GDM1 (cell line): Measurements from ENCODE around the gene CTXN1.
"Not testable (repeated sequence)": the region's sequence is repeated elsewhere in the genome, so short reads cannot be mapped to it uniquely, and the experiment has no call there.

Source experiments
- DNase-seq: peaks from one replicate; lab custom pipeline; 2025; lab: John Stamatoyannopoulos, UW

CTXN1 gene

DNA sequence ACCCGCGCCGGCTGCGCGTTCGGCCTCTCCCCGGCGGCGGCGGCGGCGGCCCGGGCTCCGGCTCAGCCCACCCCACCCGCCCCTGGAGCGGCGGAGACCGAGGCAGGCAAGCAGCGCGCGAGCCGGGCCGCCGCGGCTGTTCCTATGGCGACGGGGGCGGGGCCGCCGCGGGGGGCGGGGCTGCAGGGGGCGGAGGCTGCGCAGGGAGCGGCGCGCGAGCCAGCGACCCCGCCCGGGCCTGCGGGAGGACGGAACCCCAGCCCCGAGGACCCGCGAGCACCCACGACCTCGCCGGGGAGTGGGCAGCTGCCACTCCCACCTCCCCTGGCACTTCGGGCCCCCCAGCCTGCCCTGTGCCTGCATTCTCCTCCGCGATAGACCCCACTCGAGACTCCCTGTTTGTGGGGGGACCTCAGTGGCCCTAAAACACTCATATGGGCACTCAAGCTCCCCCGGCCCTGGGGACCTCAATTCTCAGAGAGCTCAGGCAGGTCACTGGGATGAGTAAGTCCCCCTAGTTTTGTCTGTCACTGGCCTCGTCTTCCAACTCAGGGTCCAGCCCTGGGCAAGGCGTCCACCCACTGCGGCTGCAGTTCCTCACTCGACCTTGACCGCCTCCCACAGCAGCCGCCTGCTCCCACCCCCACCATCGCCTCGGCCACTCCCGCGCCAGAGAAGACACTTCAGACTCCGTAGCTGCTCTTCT, at the start of gene CTXN1:
Gene CTXN1, minus strand, starts transcription at position 115 of the 706 bp plus-strand sequence. CDS start 597 bp downstream, outside the sequence.
- peak; percentile 35 for DNase-seq

DNA sequence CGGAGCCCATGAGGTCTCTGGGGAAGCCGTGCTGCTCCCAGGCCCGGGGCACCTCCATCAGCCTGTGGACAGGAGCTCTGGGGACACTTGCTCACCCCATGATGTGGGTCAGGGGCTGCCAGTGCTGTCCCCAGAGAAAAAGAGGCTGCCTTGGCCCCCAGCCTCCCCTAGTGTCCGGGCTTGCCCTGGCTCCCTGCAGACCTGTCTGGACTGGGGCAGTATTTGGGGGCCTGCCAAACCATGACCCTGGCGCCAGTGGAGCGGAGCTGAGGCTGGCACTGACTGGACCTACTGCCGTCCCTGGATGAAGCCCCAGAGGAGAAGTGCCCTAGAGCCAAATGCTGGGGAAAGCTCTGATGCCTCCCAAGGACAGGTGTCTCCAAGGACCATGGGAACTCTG, 49.1 kb upstream of the CTXN1 start:
- DNase-seq = no peak

DNA sequence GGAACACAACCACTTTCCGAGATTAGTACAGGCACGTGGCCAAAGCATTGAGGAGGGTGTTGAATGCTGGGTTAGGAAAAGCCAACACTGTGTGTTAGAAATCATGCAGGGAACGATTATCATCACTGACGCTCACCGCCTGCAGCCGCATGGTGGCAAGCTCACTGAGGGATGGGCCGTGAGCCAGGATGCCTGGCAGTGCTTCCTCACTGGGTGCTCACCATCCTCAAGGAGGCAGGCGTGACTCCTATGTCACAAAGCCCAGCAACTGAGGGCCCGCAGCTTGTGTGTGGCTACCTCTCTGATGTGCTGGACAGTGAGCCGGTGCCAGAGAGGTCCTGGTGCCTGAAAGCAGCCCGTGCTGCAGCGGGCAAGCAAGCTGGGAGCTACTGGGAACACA, 47.9 kb upstream of the CTXN1 start:
- no peak for DNase-seq

DNA sequence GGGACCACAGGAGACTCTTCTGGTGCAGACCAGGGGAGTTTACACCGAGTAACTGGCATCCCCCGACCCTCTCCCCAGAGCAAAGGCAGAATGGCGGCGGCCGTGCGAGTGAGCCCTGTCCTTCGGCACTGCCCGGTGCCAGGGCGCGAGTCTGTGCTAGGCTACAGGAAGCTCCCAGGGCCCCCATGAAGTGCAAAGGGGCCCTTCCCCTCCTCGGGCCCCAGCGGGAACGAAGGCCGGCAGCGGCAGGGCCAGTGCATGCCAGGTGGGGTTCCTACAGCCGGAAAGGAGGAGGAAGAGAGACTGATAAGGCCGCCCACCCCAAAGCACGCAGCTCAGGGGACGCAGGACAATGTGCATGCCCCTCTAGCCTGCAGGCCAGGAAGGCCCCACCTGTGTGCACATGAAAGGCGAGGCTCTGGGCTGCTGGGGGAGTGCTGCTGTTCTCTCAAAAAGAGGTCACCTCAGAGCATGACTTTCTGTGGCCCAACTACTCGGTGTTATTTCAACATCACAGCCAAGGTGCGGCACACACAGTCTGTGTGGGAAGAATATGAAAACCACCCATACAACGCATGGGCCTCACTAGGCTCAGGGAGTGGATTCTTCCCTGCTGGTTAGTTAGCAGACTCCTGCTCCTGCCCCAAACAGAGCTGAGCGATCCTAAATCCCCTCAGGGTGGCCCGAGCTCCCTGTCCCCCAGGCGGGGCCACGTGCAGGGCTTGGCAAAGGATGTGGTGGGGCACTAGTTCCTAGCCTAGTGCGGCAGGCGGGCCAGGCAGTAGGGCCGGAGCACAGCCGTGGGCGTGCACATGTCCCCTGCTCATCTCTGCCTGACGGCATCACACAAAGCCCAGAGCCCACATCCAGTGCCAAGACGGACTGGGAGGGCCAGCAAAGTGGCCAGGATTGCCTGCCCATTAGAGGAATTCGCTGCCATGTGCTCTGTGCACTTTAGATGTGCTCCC, 45.9 kb upstream of the CTXN1 start:
- DNase-seq = peak; percentile 12

DNA sequence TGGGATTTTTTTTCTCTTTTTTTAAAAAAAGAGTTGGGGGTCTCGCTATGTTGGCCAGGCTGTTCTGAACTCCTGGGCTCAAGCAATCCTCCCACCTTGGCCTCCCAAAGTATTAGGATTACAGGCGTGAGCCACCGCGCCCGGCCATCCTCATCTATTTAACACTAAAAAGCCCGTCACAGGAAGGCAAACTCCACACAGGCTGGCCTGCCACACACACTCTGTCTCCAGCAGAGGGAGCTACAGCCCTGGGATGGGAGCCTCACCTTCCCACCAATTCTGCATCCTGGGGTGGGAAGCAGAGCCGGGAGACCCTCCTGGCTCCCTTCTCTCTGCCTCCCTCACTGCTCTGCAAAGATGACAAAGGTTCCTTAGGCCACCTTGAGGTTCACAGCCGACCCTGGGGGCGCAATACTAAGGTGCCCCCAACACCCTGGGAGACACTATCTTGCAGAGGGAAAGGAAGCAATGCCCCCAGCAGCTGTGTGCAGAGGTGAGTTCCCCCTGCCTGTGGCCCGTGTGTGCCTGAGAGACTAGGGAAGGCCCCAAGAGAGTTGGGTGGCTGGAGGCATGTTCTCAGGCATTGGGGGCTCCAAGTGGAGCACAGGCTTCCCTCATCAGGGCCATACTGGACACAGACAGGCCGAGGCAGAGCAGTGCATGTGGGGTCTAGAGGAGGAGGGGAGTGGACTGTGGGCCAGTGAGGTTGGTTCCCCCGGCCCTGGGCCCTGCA, 44.9 kb upstream of the CTXN1 start:
- DNase-seq = no peak

DNA sequence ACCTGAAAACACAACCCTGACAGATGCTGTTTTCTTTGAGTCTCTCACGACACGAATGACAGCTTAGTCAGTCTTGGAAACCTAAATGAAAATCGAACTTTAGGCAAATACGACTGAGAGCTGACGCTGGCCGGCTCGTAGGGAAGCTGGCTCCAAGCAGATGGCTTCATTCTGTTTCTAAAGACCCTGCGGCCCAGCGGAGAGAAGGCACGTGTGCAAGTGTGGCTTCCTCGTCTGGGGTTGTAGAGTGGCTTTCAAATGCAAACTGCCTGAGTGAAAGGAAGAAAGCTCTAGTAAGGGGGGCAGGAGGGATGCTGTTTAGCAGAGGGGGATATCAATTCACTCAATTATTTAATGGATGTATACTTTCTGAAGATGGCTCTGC, 43.6 kb upstream of the CTXN1 start:
- DNase-seq = no peak

DNA sequence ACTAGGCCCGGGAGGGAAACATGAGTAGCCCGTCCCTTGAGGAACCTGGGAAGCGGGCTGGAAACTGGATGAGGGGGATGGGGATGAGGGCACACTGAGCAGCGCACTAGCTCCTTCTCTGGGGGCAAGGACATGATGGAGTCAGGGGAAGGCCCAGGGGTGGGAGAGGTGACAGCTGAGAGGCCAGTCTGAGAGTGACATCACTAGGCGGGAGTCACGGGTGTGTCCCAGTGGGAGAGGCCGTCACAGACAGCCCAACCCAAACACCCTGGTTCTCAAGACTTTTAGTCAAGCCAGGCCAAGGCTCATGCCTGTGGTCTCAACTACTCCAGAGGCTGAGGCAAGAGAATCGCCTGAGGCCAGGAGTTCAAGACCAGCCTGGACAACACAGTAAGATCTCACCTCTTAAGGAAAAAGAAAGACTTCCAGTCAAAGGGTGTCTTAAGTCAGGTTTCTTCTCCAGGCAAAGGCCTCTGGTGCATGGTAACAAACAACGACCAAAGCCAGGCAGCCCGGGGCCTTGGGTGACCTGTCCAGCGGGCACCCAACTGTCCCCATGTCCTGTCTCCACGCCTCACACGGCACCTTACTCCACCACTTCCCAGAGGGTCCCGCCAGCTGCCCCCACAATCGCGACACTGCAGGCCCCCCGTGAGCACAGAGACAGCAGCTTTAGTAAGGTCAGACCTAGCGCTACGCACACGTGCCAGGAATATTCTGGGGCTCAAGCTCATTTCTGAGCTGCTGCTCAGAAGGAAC, 43.0 kb upstream of the CTXN1 start:
- DNase-seq = no peak

DNA sequence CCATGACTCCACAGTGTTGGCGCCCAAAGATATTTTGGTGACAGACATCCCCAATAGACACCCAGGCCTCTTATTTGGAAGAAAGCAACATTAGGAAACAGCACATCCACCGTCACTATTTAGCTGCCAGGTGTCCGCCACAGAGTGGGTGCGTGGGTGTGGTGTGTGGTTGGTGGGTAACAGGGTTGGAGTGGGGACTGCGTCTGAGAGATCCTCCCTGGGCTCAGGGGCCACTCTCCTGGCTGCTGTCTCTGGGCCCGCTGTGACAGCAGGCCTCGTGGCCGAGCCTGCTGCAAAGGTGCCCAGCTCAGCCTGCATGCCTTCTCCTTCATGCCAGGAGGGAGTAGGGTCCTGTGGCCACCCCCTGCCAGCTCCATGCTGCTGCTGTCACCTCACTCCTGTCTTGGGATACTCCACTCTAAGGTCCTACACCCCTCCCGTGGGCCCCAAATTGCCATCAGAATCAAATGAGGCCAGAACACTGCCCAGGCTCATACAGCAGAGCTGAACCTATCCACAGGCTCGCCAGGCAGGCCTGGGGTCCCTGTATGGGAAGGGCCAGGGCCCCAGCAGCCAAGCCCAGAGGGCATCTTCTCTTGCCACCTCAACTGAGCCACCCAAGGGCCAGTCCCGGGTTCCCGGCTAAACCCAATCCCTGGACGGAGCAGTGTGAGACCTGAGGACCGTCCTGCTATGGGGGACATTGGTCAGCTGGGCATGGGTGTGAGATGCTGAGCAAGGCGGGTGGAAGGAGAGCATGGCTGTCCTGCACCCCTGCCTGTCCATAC, 42.3 kb upstream of the CTXN1 start:
- no peak for DNase-seq

DNA sequence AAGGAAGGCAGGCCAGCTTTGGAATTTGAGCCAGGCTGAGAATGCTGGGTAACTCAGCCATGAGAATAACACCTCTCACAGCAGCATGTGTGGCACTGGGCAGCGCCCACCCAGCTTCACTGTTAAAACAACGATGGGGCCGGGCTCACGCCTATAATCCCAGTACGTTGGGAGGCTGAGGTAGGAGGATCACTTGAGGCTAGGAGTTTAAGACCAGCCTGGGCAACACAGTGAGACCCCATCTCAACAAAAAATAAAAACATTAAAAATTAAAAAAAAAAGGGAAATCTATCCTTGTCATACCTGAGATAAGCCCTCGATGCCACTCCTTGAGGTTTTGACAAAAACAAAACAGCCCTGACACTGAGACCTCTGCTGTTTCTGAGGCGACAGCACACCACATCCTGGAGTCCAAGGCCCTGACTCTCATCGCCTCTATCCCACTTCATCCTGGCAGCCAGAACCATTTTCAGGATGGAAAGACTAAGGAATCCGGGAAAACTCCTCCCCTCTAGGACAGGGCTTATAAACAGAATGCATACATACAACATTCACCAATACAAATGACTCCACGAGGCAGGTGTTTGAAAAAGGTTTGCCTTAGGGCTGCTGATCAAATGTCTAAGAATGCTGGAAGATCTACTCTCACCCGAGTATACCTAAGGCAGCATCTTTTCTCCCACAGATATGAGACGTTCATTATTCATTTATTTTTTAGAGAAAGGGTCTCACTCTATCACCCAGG, 40.2 kb upstream of the CTXN1 start:
- DNase-seq = no peak

DNA sequence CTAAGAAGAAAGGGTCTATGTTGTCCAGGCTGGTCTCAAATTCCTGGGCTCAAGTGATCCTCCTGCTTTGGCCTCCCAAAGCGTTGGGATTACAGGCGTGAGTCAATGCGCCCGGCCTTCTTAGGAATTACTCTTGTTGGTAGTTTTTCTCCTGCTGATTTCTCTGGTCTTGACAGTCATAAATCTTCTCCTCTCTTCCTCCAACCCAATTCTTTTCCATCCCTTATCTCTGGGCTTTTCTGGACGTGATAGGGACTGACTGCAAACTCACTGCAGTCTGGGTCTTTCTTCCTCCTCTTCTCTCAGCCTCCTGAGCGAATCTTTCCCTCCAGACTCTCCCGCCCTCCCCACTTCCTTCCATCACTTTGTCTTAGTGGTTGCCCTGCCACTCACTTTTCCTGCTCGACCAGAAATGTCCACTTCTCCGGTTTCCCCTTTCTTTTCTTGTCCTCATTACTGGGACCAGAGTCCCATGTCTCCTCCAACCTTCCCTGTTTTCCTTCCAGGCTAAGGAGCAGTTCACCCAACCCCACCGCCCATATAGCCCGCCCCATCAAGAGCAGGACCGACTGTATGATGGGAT, 39.4 kb upstream of the CTXN1 start:
- no peak for DNase-seq

DNA sequence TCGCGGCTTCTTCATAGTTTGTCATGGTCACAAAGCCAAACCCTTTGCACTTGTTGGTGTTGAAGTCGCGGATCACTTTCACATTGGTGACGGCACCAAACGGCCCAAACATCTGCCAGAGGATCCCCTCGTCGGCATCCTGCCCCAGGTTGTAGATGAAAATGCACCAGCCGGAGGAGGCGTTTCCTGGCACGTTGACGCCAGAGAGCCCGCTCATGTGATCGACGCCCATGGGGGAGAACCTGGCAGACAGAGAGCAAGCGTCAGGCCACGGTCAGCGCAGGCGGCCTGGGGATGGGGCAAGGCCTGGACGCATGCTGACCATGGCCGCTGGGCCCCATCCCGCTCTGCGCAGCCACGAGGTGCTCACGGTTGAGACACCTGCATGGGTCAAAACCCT, 37.6 kb upstream of the CTXN1 start:
- DNase-seq = no peak

DNA sequence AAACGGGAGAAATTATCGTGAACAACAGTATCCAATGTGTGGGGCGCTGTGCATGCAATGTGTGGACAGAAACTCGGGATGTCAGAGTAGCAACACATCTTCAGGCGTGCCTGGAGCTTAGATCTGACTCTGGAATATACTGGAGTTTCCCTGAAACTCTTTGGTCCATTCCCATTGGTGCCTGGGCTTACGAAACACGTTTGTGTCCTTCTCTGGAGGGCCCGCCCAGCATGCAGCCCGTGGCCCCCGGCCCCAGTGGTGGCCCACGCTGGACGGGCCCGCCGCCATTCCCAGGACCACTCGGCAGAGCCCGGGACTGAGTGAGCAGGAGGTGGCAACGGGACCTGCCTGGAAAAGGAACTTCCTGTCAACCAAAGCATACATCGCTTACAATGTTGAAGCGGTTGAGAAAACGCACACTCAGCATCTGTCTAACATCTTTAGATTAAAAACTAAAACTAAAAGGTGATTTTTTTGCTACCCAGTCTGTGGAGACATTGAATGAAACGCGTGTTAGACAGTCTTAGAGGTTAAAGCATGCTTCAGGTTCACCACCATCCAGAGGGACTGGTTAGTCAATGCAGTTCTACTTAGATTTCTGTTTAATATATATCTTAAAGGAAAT, 36.8 kb upstream of the CTXN1 start:
- no peak for DNase-seq

DNA sequence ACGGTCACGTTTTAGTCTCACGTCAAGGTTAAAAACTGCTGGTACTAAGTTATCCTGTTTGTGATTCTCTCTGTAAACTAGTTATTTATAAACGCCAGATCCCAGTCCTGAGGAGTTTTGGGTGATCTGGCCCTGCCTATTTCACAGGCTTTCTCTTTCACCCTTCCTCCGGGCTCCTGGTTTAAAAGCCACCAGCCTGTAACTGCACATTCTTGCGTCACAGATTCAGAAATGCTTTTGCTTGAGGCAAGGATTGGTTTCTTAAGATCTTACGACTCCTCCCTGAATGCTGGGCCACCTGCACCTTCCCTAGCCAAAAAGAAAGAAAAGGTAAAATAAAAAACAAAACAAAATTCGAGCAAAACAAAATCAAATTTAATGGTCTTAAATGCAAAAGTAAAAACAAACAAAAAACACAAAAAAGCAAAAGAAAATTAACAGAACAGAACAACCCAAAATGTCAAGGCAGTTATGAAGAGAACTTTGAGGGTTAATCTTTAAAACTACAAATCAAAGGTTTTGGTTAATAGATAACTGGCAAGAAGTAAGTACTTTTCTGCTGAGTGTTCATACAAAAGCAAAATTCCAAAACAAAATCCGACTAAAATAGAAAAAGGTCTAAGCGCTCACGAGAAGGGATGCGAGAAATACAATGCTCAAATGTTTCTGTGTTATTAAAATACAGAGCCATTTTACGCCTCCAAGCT, 36.1 kb upstream of the CTXN1 start:
- DNase-seq = no peak

DNA sequence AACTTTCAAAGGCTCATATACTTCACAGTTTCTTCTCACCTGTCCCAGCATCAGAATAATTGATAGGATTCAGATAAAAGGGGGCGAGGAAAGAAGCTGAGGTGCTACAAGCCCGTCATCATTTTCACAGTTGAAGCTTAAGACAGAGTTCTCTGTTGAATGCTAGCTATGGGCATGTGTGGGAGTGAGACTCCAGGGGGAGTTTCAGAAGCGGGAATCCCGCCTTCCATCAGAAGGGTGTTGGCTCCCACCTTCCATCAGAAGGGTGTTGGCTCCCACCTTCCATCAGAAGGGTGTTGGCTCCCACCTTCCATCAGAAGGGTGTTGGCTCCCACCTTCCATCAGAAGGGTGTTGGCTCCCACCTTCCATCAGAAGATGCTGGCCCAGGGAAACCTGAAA, 35.1 kb upstream of the CTXN1 start:
- DNase-seq = not testable (repeated sequence)

DNA sequence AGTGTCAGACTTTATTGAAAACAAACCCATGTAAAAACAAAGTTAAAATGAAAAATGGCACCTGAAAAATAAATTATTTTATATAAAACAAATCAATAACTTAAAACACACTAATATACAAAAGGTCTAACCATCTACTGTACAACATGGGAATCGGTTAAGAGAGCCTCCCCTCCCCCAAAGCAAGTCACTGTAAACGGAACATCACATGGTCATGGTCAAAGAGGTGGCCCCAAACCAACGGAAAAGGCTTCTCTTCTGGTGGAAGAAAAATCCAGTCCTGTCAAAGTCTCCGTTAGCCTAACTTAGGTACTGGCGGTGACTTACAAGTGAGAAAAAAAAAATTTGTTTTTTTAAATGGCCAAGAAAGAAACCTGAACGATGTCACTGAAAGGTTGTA, 33.3 kb upstream of the CTXN1 start:
- DNase-seq = no peak

DNA sequence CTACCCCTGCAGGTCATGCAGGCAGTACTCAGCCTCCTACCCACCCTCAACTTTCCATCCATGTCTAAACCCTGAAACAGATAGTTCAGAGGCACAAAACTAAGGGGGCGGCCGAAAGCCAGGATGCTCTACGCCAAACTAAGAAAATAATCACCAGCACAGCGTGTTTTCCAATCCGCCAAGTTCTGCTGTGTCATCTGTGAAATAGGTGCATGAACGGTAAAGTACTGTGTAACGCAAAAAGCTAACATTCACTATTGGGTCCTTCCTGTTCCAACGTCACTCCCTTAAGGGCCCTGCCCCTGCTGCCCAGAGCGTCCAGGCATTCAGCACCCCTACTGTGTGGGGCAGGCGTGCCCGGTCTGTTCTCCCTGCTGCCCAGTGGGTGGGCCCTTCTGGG, 29.8 kb upstream of the CTXN1 start:
- DNase-seq = no peak

DNA sequence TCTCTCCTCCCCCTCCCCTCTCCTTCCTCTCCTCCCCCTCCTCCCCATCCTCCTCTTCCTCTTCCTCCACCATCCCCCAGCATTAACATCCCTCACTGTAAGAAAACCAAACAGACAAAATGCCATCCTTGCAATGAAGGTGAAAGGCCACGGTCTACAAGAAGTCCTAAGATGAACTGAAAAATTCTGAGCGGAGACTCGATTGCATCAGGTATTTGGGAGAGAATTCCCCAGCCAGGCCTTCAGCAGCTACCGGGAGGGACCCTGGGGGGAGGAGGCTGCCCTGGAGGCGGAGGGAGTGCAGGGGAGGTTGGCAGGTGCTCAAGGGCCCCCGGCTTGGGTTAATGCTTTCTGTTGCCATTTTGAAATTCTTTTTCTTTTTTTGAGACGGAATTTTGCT, 27.6 kb upstream of the CTXN1 start:
- no peak for DNase-seq

DNA sequence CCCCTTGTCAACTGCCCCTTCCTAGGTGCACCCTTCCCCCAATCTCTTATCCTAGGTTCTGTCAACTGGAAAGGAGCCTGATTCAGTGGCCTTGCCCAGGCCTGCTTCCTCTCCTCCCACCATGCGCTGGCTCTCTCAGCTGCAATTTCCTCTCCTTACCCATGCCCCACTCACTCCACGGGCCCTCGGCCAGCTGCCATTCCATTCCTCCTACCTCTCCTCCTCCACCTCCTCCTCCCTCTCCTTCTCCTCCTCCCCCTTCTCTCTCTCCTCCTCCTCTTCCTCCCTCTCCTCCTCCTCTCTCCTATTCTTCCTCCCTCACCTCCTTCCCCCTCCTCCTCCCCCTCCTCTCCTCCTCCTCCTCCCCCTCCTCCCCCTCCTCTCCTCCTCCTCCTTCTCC, 27.1 kb upstream of the CTXN1 start:
- no peak for DNase-seq

DNA sequence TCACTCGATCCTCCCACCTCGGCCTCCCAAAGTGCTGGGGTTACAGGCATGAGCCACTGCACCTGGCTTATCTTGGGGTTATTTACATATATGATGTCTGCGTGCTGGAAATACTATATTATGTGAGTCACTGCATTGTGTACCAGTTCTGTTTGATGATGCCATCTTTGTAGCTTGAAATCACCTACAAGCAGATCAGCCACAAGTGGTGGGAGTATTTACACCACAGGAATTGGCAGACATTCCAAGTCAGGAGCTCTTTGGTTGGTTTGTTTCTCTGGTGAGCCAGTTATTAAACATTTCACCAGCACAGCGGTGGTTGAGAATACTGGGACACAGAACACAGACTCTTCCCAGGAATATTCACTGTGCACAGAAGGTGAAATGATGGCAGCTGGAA, 22.0 kb upstream of the CTXN1 start:
- DNase-seq = no peak
